Esophagus muscularis mucosa (tissue), 4 donors: ENCODE results near the gene ARID4B. TPM values are rescaled to one million over a fixed set of nuclear protein-coding genes. Genes with fewer than 3 reads are reported as not detected.

Source experiments
- DNase-seq: peaks from one replicate; pipeline ENCODE4 v3.0.0-alpha.2; 2017; ENCODE audit errors: extremely low spot score
- H3K27ac ChIP-seq, 4 donors: fragments of 200-600 bp; sonication (generic); replicated peaks in 1 of 4; 1 replicate in 3 of 4; 2 replicates in 1 of 4; pipeline ENCODE4 v1.5.1; 2016 to 2019; ENCODE audit warnings: mild to moderate bottlenecking in 1 of 4
- H3K27me3 ChIP-seq, 4 donors: fragments of 200-600 bp; sonication (generic); one replicate each; pipeline versions ENCODE4 v1.5.1 to v1.6.0; 2016 to 2019
- H3K36me3 ChIP-seq, 4 donors: fragments of 200-600 bp; sonication (generic); one replicate each; pipeline ENCODE4 v1.5.1; 2016 to 2019
- H3K4me1 ChIP-seq, 4 donors: fragments of 200-600 bp; sonication (generic); one replicate each; pipeline ENCODE4 v1.5.1; 2016 to 2019
- H3K4me3 ChIP-seq, 4 donors: fragments of 200-600 bp; sonication (generic); 1 replicate in 2 of 4; 2 replicates in 2 of 4; pipeline ENCODE4 v1.5.1; 2016 to 2019; ENCODE audit warnings: mild to moderate bottlenecking in 4 of 4, moderate library complexity in 1 of 4
- H3K9me3 ChIP-seq, 4 donors: fragments of 200-600 bp; sonication (generic); 1 replicate in 3 of 4; 2 replicates in 1 of 4; pipeline ENCODE4 v1.5.1; 2016 to 2019
- CTCF ChIP-seq, 3 experiments: fragments of 200-600 bp in 2 of 3; fragments of 450-650 bp in 1 of 3; sonication (generic) in 2 of 3; IDR thresholded peaks; one replicate each; pipeline ENCODE4 v1.5.1; 2017 to 2019; ENCODE audit warnings: antibody characterized with exemption in 3 of 3, mild to moderate bottlenecking in 2 of 3, moderate library complexity in 1 of 3
- EP300 ChIP-seq: sonication (generic); formaldehyde crosslinking; IDR thresholded peaks from one replicate; pipeline ENCODE4 v1.6.1; 2017; ENCODE audit warnings: antibody characterized with exemption
- POLR2A ChIP-seq: fragments of 450-650 bp; IDR thresholded peaks from one replicate; pipeline ENCODE4 v1.6.1; 2017; ENCODE audit warnings: antibody characterized with exemption, moderate library complexity, mild to moderate bottlenecking, low read depth
- POLR2AphosphoS5 ChIP-seq, 2 donors: sonication (generic); formaldehyde crosslinking; IDR thresholded peaks; one replicate each; pipeline ENCODE4 v1.6.1; 2017; ENCODE audit warnings: antibody characterized with exemption in 2 of 2
- WGBS: methylation state at CpG from one replicate; pipeline ENCODE4 v1.1.5; 2018; 5-methylcytosine and 5-hydroxymethylcytosine counted together
- intact Hi-C: fragments of 100-400 bp; cut with DNase I; formaldehyde crosslinking; loops from one replicate; pipeline ENCODE4 v1.15.1; 2023
- total RNA-seq, 4 donors: library from RNA; depleted of rRNA; stranded (reverse); fragments of >200 nt; gene quantifications; one replicate each; pipeline versions ENCODE4 v1.1.0 to v1.2.1, GENCODE V29; 2016

ARID4B gene
- total RNA-seq, 4 donors from 2014 or later: 23.0 to 38.2 (median 29.2) TPM

- intact Hi-C loops: no loop called here
These were observed 30.4 kb downstream of the ARID4B start for GRCh38 chr1:235297579-235297978.

GRCh38 chr1:235296729-235297128 is 31.2 kb downstream of the ARID4B start:
- intact Hi-C loops: no loop called here
- WGBS: 100% methylated on average over 1 of the region's 1 CpG
- TF ChIP-seq EP300 (no peak), CTCF (IDR thresholded peaks at IDR 0.05) (no peak), POLR2AphosphoS5 (IDR thresholded peaks at IDR 0.05) (no peak), POLR2A (no peak)

More at GRCh38 chr1:235297579-235297978, 30.4 kb downstream of the ARID4B start:
- no peaks in the 10 kb centered on the region for H3K27me3 ChIP-seq
- no peak overlapping the region for H3K4me3 ChIP-seq
- no peaks in the 10 kb centered on the region for H3K9me3 ChIP-seq
- TF ChIP-seq POLR2AphosphoS5 (IDR thresholded peaks at IDR 0.05) (no peak), EP300 (no peak), POLR2A (no peak), CTCF (IDR thresholded peaks at IDR 0.05) (no peak)
- H3K4me1 ChIP-seq: peaks cover 6 to 47% (median 27%) of the 10 kb centered on the region in 4 donors
- no peaks in the 10 kb centered on the region for H3K36me3 ChIP-seq
- WGBS: 57% methylated on average over 3 of the region's 3 CpGs
- DNase-seq: no peak
- no peak overlapping the region for H3K27ac ChIP-seq

GRCh38 chr1:235295902-235296350 is 32.1 kb downstream of the ARID4B start:
- H3K27ac ChIP-seq: no peak overlapping the region
- TF ChIP-seq EP300: no peak
- 90% methylated on average over 5 of the region's 5 CpGs for WGBS
- no peaks in the 10 kb centered on the region for H3K9me3 ChIP-seq
- H3K36me3 ChIP-seq: no peaks in the 10 kb centered on the region
- H3K27me3 ChIP-seq: no peaks in the 10 kb centered on the region
- no peak overlapping the region for H3K4me3 ChIP-seq
- DNase-seq: no peak
- intact Hi-C loops: no loop called here
- peaks cover 8 to 52% (median 28%) of the 10 kb centered on the region in 4 donors for H3K4me1 ChIP-seq

More at GRCh38 chr1:235296729-235297128, 31.2 kb downstream of the ARID4B start:
- no peak overlapping the region for H3K27ac ChIP-seq
- H3K4me1 ChIP-seq: peaks cover 8 to 51% (median 27%) of the 10 kb centered on the region in 4 donors
- H3K36me3 ChIP-seq: no peaks in the 10 kb centered on the region
- H3K27me3 ChIP-seq: no peaks in the 10 kb centered on the region
- no peak overlapping the region for H3K4me3 ChIP-seq
- no peak for DNase-seq
- no peaks in the 10 kb centered on the region for H3K9me3 ChIP-seq

- H3K36me3 ChIP-seq: no peaks in the 10 kb centered on the region
- TF ChIP-seq EP300 (no peak), POLR2AphosphoS5 (IDR thresholded peaks at IDR 0.05) (no peak), POLR2A (no peak), CTCF (IDR thresholded peaks at IDR 0.05) (no peak)
- DNase-seq: no peak
- intact Hi-C loops: no loop called here
- no peaks in the 10 kb centered on the region for H3K27me3 ChIP-seq
- H3K27ac ChIP-seq: no peak overlapping the region
- H3K4me3 ChIP-seq: no peak overlapping the region
- no peaks in the 10 kb centered on the region for H3K9me3 ChIP-seq
- peaks cover 4 to 47% (median 32%) of the 10 kb centered on the region in 4 donors for H3K4me1 ChIP-seq
These were observed 34.5 kb downstream of the ARID4B start for GRCh38 chr1:235293322-235293942.

- Histone ChIP-seq H3K27ac (no peak overlapping the region), H3K36me3 (no peaks in the 10 kb centered on the region), H3K4me3 (no peak overlapping the region), H3K4me1 (peaks cover 4 to 52% (median 34%) of the 10 kb centered on the region in 4 donors), H3K9me3 (no peaks in the 10 kb centered on the region), H3K27me3 (no peaks in the 10 kb centered on the region)
- intact Hi-C loops: no loop called here
- 89% methylated on average over 4 of the region's 4 CpGs for WGBS
- no peak for DNase-seq
- no peak for TF ChIP-seq POLR2A
- TF ChIP-seq POLR2AphosphoS5 (IDR thresholded peaks at IDR 0.05): no peak
- no peak for TF ChIP-seq CTCF (IDR thresholded peaks at IDR 0.05)
- TF ChIP-seq EP300: no peak
These were observed 35.2 kb downstream of the ARID4B start for GRCh38 chr1:235292790-235293189.
